HG02763 (cell line): Measurements from ENCODE around the gene MPP4.

Experiments used
- ATAC-seq: cut with Tn5 transposase; IDR thresholded peaks from one replicate; pipeline ENCODE4 v1.9.1; 2021; ENCODE audit warnings: mild to moderate bottlenecking, moderate library complexity; ENCODE audit not compliant: unreplicated experiment

Gene MPP4, protein sequence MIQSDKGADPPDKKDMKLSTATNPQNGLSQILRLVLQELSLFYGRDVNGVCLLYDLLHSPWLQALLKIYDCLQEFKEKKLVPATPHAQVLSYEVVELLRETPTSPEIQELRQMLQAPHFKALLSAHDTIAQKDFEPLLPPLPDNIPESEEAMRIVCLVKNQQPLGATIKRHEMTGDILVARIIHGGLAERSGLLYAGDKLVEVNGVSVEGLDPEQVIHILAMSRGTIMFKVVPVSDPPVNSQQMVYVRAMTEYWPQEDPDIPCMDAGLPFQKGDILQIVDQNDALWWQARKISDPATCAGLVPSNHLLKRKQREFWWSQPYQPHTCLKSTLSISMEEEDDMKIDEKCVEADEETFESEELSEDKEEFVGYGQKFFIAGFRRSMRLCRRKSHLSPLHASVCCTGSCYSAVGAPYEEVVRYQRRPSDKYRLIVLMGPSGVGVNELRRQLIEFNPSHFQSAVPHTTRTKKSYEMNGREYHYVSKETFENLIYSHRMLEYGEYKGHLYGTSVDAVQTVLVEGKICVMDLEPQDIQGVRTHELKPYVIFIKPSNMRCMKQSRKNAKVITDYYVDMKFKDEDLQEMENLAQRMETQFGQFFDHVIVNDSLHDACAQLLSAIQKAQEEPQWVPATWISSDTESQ

DNA sequence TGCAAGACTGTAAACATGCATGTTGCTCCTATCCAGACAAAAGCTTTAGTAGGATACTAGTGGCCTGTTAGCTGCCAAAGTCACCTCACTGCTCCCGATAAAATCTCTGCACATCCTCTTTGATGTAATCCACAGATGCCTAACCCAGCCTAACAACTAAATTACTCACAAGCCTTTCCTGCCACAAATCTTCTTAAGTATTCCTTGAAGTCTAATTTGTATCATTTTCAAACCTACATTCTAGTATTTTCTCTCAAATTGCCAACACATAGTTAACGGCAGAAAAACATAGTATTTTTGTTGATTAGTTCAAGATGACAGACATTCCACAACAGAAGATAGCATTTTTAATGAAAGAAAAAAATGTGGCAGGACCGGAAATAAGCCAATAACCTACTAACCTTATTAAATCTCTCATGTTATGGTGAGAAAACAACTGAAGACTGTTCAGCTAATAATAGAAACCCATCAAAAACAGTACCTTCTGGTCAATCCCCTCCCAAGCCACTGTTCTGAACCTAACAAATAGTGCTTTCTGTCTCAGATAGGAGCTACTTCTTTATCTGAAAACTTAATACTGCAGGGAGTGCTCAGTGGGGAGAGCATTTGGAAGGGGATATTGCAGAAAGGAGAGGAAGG lies at the start of gene MPP4:
Gene MPP4, minus strand, starts transcription at position 57 of the 639 bp plus-strand sequence. CDS start 4,690 bp downstream, outside the sequence.
- no peak for ATAC-seq

DNA sequence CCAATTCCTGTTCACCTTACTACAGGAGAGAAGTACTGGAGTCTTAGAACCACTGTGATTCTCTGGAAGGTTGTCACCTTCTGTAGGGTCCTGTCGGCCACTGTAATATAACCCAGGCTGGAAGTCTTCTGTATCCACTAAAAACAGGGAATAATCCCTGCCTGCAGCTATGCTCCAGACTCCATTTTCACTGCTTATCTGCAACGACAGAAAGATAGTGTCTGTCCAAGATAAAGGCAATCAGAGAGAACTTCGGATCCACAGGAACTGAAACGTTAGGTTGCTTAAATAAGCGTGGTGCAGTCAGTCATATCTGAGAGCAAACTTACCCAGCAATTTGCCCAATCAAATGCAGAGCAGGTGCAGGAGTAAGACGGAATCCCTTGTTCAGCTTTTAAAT lies 48.1 kb upstream of the MPP4 start:
- ATAC-seq = no peak

DNA sequence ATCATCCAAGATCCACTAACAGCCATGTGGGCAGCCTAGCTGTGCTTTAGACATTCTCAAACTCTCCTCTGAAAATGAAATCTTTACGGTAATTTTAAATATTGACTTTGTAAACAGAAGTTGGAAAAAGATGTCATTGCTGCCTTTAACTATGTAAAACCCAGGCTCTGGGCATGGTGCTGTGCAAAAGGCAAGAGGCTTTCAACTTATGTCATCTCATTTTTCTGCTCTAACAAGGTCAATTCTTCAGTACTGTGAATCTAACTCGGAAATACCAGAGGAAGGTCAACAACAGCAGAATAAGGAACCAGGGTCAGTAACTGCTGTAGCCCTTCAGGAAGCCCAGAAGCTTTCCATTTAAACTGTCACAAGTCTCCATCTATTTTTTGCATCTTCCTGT lies 37.0 kb upstream of the MPP4 start:
- no peak for ATAC-seq

DNA sequence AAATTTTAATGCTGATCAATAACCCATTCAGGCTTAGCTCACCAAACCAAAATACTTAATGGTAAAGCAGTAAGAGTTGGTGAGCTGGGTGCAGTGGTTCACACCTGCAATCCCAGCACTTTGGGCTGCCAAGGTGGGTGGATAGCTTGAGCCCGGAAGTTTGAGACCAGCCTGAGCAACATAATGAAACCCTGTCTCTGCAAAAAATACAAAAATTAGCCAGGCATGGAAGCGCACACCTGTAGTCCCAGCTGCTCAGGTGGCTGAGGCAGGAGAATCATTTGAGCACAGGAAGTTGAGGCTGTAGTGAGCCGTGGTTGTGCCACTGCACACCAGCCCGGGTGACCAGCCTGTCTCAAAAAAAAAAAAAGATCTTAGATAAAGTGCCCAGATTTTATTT lies 35.7 kb upstream of the MPP4 start:
- no peak for ATAC-seq

DNA sequence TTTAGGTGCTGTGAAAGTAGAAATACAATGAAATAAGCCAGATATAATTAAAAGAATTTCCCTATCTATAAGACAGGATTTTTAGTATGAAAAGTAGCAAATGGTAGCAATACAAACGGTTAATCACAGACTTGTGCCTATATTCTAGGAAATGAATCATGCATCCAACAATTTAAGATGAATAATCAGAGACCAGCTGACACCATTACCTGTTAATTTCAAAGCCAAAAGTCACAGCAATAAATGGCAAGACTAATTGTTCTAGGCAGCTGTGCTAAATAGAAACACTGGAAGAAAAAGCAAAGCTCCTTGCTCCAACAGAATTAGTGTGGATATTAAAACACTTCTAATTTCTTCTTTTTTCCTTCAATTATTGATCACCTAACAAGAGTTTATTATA lies 35.1 kb upstream of the MPP4 start:
- no peak for ATAC-seq

DNA sequence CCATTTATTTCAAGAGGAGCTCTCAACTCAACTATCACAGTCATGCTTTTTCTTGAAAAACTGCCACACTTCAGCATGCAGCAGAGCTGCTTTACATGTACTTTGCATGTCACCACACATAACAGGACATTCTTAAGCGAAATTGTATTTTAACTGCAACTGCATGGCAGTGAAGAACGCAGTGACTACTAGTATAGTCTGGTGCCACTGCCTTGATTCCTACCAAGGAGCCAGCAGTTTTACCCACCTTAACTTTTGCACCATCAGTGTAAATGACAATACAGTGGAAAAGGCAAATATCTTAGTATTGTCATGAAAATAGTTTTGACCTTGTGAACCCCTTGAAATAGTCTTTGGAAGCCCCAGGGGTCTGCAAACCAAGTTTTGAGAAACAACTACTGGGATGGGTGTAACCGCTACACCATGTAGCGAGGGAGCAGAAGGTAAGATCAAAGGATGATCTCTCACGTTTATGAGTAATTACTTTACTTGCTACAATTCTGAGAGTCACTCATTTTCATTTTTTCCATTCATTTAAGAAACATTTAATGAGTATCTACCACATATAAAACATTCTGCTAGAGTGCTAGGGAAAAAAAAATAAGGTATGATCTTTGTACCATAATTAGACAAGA lies 32.3 kb upstream of the MPP4 start:
- no peak for ATAC-seq

DNA sequence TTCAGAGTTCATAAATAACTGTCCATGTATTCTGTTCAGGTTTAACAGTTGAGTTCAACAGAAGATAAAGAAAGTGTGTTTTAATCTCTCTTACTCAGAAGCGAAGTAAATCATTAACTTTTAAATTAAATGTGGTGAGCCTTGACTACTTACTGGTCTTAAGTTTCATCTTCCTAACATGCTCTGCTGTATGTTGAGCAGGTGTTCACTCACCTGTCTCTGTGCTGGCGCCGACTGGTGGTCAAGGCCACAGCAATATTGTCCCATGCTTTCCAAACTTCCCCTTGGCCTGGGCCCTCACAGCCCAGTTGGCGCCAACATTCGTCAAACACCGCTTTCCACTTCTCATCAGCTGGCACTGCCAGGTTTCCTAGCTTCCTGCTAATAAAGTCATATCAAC lies 17.0 kb upstream of the MPP4 start:
- no peak for ATAC-seq

DNA sequence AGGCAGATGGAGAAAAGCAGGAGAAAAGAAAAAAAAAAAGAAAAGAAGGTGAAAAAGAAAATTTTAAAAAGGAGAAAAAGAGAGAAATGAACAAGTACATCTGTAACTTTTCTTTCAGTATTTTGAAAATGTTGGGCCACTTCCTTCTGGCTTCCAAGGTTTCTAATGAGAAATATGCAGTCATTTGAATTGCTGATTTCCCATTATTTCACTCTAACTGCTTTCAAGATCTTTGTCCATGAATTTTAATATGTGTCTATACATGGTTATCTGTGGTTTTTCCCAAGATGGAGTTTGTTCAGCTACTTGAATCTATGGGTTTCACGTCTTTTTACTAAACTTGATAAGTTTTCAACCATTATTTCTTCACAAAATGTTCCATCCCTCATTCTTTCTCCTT lies 14.3 kb upstream of the MPP4 start:
- no peak for ATAC-seq

DNA sequence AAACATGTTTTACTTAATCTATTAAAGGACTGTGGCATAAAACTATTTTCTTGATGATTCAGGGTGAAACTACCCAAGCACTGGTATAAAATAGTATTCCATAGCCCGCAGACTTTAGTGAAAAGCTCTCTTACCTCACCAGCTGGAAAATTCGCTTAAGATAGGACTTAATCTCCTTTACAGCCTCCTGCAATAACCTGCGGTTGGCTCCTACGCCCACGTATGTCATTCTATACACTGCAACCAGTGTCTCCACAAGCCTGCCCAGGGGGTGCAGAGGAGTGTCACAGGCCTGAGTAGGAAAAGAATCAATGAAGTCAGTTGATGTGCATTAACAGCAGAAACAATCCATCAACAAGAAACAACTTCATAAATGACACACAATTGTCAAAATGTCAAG lies 11.3 kb upstream of the MPP4 start:
- ATAC-seq = no peak

DNA sequence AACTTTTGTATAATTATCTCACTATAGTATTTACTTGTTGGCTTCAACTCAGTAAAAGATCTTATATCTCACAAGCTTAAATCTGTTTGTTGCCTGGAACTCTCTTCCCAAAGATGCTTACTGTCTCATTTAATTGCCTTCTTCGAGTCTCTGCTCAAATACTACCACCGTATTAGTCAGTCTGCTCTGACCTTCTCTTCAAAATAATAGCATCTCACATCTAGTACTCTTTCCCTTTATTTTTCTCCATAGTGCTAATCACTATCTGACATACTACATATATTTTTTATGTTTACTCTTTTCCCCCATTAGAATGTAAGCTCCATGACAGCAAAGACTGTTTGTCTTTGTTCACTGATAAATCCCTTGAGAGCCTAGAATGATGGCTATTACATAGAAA lies 10.6 kb upstream of the MPP4 start:
- no peak for ATAC-seq

DNA sequence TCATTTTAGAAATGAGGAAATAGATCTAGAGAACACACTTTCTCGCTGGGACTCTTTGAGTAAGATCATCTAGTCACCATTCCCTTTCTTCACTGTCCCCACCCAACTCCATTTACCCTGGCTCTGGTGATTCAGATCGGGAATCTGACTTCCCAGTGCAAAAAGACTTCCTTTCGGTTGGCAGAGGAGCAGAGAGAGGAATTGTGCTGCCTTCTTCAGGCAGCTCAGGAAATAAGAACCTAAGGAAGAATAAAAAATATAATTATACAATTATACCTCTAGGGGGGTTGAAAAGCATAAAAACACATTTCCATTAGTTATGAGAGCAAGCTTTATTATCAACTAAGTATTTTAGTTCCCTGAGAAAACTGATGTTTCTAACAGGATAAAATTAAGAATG lies 9.3 kb upstream of the MPP4 start:
- no peak for ATAC-seq

DNA sequence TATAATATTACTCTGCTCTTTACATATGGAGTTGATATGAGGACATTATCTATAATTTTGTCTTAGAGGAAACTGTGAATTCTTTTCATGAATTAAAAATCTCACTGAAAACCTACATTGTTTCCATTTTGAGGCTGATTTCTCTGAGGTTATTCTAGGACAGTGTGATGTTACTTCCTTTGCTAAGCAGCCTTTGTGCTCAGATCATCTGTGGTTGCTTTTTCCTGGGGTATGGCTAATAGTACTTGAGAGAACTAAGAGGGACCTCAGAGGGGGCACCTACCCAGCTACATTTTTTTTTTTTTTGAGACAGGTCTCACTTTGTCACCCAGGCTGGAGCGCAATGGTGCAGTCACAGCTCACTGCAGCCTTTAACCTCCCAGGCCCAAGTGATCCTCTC lies 8.7 kb upstream of the MPP4 start:
- no peak for ATAC-seq

DNA sequence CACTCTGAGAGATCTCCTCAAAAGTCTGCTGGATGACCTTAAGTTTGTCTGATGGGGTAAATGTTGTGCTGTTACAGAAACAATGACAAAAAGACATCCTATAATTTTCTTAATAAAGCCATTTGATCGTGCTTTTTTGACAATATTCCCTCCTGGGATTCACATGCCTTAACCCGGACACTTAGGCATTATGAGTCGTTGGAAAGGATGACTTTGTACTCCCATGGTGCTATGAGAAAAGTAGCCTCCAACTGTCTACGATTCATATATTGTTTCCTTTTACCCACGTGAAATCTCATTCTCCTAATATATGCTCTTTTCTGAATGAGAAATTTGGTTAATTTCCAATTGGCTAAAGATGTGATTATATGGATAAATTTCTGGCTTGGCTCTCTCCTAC lies 6.1 kb upstream of the MPP4 start:
- ATAC-seq = no peak

DNA sequence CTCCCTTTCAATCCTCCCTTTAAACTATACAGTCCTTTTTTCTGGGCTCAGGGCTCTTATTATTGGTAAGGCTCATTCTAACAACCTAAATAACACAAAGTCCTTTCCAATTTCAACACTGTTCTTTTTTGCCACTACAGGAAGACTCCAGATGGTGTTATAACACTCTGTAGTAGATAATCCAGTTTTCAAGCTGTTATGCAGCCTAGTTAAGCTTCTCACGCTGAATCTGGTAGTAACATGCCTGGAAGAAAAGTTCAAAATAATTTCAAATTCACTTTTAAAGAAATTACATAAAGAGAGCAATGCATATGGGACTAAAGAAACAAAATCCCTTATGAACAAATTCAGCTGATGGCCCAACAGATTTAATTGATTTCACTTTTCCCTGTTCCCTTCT lies 3.2 kb upstream of the MPP4 start:
- ATAC-seq = no peak

DNA sequence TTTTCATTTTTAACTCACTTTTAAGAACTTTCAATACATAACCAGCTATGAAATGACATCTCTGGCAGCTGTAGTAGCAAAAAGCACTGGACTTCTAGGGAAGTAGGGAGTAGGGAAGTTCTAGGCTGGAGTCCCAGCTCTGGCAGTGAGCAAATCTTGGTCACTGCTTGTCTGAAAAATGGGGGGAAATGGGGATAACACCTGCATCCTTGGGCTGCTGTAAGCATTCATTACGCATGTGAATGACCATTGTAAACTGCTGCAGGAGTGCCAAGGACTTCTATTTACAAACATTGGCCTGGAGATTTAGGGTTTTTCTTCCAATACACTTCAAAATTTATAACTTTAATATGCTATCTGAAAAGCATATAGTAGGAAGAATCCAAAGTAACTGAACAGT lies 972 bp upstream of the MPP4 start:
- no peak for ATAC-seq

DNA sequence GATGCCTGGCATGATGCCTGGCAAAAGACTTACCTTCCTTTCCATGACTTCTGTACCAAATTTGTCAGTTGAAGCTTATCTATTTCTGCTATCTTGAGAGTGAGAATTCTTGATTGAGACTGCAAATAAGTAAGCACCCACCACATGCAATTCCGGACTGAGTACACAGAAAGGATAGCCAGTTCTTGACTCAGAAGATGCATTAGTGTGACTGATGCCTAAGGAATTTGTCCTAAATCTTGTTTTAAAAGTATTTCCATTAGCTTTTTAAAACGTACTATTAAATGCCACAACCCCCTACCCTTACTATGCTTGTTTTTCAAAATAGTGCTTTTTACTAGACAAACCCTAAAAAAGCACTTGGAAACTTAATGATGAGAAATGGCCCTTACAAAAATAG lies 545 bp downstream of the MPP4 start:
- ATAC-seq = no peak

DNA sequence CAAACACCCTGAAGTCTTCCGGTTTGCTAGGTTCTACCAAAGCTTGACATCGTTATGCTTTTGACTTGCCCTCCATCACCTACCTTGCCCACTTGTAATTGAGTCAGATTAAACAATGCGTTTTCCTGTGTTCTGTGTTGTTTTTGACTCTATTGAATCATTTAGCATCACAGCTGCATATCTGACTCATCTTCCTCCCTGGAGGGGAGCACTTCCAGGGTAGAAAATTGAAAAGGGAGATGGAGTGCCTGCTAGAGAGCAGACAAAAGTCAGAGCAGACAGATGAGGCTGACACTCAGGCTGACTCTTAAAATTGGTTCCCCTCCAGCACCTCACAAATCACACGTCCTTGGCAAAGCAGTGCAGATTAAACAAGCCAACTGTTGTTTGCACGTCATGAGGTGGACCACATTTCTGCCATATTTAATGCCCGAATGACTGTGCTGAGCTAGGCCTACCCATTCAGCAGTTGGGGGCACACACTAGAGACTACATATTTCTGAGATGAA lies 2.2 kb downstream of the MPP4 start:
- no peak for ATAC-seq

DNA sequence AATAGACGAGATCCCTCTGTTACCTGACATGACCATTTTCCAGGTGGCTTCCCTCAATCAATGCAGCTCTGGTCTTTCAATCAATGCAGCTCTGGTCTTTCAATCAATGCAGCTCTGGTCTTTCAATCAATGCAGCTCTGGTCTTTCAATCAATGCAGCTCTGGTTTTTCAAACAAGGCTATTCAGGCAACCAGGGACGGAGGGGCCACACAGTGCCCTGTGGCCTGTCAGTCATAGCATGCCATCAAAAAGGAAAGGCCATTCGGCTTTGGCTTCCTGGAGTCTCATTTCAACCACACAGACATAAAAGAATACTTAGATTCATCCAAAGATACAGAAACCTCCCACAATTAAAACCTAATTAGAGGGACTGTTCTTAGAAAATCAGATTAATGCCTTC lies 13.3 kb downstream of the MPP4 start:
- ATAC-seq = no peak

DNA sequence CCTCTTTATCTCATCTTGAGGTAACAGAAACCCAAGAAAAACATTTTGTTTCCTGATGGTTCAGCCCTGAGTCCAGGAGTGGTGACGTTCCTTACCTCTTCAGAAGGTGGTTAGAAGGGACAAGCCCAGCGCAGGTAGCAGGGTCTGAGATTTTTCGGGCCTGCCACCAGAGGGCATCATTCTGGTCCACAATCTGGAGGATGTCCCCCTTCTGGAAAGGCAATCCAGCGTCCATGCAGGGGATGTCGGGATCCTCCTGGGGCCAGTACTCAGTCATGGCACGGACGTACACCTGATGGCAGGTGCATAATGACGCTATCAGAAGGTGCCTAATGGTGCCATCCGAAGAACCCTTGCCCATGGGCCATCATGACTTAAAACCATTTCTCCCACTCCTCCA lies 17.7 kb downstream of the MPP4 start:
- ATAC-seq = no peak

DNA sequence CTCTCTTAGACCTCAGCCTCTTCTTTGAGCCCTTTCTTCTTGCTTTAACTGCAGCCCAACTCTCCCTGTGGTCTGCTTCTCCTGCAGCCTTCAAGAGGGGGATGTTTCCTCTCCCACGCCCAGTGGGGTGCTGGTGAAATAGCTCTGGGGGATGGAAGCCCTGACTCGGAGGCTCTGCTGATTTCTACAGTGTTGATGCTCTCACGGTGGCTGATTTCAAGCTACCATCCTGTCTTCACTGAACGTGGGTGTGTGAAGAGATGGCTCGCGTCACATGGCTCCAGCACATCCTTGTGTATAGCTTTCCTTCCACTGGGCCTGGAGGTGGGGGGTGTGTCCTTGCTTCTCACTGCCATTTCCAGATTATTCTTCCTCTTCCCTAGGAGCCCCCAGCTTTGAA lies 20.0 kb downstream of the MPP4 start:
- no peak for ATAC-seq

DNA sequence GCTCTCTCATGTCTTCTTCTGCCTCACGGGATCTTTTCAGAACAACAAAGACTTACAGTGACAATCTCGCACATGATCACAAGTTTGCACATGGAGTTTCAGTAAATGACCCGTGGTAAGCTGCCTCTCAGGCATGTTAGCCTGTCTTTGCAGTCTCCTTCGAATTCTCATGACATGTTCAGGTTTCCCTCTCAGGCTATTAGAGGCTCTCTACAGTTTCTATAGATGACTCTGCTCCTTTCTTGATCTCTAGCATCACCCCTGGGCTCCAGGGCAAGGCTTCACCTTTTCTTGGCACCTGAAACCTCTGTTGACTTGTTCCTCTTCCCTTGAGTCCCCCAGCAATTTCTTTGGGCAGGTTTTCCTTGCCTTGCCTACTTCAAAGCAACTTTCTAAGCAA lies 23.0 kb downstream of the MPP4 start:
- ATAC-seq = no peak

DNA sequence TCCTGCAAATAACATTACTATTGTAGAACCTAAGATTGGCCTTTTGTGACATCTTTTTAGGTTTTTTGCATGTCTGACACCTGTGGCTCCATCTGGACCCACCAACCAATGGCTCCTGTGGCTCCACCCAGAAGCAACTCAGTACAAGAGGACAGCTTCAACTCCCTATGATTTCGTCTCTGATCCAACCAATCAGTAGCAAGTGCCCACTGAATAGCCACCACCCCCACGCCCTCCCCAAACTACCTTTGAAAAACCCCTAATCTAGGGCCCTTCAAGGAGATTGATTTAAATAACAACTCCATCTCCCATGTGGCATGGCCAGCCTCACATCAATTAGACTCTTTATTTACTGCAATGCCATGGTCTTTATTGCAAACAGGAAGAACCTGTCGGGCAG lies 23.6 kb downstream of the MPP4 start:
- ATAC-seq = no peak
